ENCODE measurements around the gene ARL6IP5.
A peak's percentile ranks its signal among the peaks of the same experiment; 100 is the strongest.

ARL6IP5 gene

DNA sequence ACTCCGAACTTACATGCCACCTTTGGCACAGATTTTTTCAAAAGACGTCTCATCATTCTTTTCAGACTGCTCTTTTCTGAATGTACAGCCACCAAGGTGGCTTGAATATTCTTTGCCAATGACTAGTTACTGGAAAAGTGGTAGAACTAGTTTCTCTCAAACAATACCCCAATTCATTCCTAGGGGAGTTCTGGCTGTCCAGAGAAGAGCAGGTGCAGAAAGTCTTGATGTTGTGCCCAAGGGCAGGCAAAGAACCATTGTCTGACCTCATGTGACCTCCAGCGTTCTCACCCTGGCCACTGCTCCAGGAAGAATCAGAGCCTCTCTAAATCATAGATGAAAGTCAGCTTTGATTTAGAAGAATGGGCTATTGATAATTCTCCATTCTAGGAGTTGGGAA is 32.2 kb downstream of the ARL6IP5 start:
- no peak for DNase-seq (ENCODE audit: low read depth)

- DNase-seq (ENCODE audit: low read depth) = no peak
These were observed 33.8 kb downstream of the ARL6IP5 start for GRCh38 chr3:69118555-69118954.

- DNase-seq (ENCODE audit: low read depth) = no peak
These were observed 34.4 kb downstream of the ARL6IP5 start for GRCh38 chr3:69119138-69119537.

- DNase-seq (ENCODE audit: low read depth) = no peak
These were observed 34.9 kb downstream of the ARL6IP5 start for GRCh38 chr3:69119681-69120080.

DNA sequence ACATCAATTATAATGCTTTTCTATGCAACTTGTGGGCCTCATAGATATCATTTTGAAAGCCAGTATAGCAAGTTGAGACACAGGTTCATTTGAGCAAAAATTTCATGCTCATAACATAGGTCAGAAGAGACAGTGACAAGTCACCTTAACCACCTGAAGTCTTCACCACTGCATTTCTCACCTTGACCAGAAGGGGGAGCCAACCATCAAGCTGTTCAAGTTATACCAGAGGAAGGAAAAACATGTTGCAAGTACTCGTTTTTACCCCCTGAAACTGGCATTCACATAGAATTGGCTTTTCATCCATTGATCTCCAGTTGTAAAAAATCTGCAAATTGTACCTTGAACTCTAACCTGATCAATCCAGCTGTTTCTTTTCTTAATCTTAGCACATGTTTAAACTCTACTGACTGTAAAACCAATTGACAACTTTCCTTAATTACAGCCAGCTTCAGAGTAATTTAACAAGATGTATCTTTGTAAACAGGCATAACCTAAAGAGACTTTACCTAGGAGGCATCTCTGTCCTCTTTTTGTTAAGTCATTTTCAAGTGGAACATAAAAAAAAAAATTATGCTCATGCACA is 36.2 kb downstream of the ARL6IP5 start:
- peak; percentile 77 for DNase-seq (ENCODE audit: low read depth)

DNA sequence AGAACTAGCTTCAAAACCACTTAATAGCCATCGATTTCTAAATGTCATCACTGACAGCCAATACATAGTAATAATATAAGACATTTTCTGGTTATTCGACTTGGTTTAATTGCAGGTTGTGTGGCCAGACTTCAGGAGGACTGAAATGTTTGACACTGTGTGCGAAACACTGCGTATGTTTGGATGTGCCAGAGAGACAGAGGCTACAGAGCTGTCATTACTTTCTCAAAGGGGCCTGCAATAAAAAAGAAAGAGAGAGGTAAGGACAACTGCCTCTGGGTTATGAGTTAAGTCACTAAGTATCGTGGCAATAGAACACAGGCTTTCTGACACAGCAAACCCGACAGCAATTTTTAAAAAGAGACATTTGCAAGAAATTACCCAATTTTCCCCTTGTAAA is 36.8 kb downstream of the ARL6IP5 start:
- DNase-seq (ENCODE audit: low read depth) = no peak

DNA sequence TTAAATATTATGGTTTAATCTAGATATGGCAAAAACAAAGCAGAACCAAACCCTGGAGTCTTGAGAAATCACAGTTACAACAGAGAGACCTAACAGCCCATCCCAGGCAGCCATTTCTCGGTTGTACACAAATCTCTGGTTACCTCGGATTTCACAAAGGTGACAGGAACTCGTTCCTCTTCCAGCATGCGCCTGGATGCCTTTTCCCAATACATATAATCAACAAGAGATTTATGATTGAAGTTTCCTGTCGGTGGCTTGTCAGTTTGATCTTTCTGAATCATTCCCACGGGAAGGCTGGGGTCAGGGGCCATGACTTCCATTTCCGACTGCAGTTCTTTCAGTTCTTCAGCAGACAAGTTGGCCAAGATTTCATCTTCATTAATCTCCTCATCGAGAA is 37.2 kb downstream of the ARL6IP5 start:
- DNase-seq (ENCODE audit: low read depth) = no peak

- DNase-seq (ENCODE audit: low read depth) = no peak
These were observed 37.7 kb downstream of the ARL6IP5 start, which contains the start of gene LMOD3 for GRCh38 chr3:69122403-69122802. Gene LMOD3, minus strand, starts transcription at chr3:69122595. Its CDS starts 209 bp downstream, at chr3:69122386.

DNA sequence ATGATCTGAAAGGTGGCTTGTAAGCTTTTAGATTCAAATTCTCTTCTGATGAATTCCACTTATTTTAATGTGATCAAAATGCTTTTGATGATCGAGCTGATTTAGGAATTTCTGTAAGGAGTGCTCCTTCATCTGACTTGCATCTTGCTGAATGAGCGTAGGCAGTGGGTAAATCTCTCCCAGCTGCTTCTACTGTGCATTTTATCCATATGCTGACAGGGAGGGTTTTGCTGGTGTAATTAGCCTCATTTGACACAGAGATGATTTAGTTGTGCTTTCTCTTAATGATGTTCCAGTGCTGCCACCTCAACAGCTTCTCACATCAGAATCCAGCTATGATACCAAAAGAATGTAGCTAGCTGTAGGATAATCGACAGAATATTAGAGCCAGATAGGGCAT is 41.5 kb downstream of the ARL6IP5 start:
- DNase-seq (ENCODE audit: low read depth) = no peak

- no peak for DNase-seq (ENCODE audit: low read depth)
These were observed 42.3 kb downstream of the ARL6IP5 start for GRCh38 chr3:69126999-69127398.

GRCh38 chr3:69128509-69128908 is 43.8 kb downstream of the ARL6IP5 start:
- DNase-seq (ENCODE audit: low read depth) = no peak

GRCh38 chr3:69129531-69129930 is 44.8 kb downstream of the ARL6IP5 start:
- no peak for DNase-seq (ENCODE audit: low read depth)

GRCh38 chr3:69130689-69131088 is 46.0 kb downstream of the ARL6IP5 start:
- DNase-seq (ENCODE audit: low read depth) = no peak

DNA sequence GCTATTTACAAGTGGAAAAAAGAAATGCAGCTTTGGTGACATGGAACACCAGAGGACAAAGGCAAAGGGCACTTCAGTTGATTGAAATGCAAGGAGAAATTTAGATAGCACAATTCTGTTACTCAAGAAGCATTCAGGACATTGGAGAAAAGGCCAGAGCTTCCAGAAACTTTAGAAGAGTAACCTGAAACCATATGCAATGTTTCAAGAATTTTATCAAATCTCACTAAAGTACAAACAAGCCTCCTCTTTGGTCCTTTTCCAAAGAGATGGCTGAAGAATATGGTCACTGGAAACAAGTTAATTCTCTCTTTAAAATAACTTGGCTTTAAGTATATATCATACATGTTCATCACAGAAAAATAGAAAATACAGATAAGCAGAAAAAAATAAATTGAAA is 52.3 kb downstream of the ARL6IP5 start:
- no peak for DNase-seq (ENCODE audit: low read depth)

- no peak for DNase-seq (ENCODE audit: low read depth)
These were observed 52.7 kb downstream of the ARL6IP5 start for GRCh38 chr3:69137412-69137811.

- no peak for DNase-seq (ENCODE audit: low read depth)
These were observed 56.6 kb downstream of the ARL6IP5 start for GRCh38 chr3:69141313-69141712.

DNA sequence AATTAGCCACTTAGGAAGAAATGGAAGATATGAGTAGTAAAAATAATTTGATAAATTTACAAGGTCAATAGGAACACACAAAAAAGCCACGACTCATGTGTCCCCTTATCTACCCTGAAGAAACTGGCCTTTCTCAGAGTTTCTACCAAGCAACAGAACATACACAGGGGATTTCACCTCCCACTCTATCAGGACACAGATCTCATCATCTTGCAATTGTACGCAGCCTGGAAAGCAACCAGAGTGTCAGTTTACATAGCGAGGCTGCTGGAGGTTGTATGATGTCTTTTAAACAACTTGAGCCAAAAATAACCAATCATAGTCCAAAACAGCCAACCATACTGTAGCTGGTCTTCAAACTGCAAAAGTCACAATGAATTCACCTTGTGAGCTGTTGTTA is 57.4 kb downstream of the ARL6IP5 start:
- DNase-seq (ENCODE audit: low read depth) = no peak

GRCh38 chr3:69142797-69143454 is 58.2 kb downstream of the ARL6IP5 start:
- no peak for DNase-seq (ENCODE audit: low read depth)

GRCh38 chr3:69143612-69144011 is 58.9 kb downstream of the ARL6IP5 start:
- no peak for DNase-seq (ENCODE audit: low read depth)

DNA sequence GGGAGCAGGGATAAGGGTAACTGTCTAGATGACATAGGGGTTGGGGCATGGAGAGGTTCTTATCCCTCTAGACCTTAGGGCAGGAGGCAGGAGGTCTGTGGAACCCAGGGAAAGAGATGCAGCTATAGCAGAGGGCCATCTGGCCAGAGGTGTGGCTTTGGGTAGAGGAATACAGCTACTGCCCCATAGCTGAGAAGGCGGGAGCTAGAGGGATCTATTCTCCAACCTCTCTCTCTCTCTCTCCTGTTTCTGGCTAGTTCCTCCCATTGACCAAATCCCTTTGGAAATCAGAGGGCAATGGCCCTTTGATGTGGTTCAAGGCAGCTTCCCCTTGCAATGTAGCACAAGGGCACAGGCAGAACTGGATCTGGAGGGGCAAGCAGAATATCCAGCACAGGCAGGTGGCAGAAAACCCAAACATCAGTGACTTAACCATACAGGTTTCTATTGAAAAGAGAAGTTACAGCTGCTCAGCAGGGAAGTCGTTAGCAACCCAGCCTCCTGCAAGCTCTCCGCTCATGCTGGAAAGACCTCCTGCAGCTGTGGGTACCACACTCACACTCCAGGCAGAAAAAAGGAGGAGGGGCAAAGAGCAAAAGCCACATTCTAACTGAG is 60.0 kb downstream of the ARL6IP5 start:
- DNase-seq (ENCODE audit: low read depth) = no peak

GRCh38 chr3:69145688-69146087 is 61.0 kb downstream of the ARL6IP5 start:
- no peak for DNase-seq (ENCODE audit: low read depth)

DNA sequence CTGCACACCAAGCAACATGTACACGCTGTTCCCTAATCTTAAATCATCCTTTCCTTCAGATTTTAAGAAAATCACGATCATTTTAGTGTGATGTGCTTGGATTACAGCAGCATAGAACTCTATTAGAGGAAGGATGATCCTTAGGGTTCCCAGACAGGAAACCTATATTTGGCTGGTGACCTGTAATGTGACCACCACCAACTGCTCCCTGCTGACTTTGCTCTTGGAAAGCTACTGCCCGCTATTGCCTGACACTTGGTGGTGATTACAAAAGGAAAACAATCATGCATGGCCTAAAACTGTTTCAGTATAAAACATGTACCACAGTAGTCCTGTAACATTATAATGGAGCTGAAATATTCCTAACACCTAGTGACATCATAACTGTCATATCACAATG is 64.8 kb downstream of the ARL6IP5 start:
- DNase-seq (ENCODE audit: low read depth) = no peak

Data from stimulated activated CD4-positive, alpha-beta T cell treated with anti-CD3 and anti-CD28 coated beads, Interleukin-2, amount 100 ng/mL, for 4 hours (primary cell).